Esophagus squamous epithelium (tissue), 5 donors: ENCODE measurements around the gene ATP1A4. TPM values are rescaled to one million over a fixed set of nuclear protein-coding genes. Genes with fewer than 3 reads are reported as not detected.
A peak's percentile ranks its signal among the peaks of the same experiment; 100 is the strongest.

Experiments
- DNase-seq: peaks from one replicate; lab custom pipeline; 2025; lab: John Stamatoyannopoulos, UW
- H3K27ac ChIP-seq, 4 donors: fragments of 200-600 bp; sonication (generic); one replicate each; pipeline ENCODE4 v1.5.1; 2016 to 2019; ENCODE audit warnings: mild to moderate bottlenecking in 1 of 4
- H3K27me3 ChIP-seq, 4 donors: fragments of 200-600 bp; sonication (generic); 1 replicate in 3 of 4; 2 replicates in 1 of 4; pipeline versions ENCODE4 v1.5.1 to v1.6.0; 2017 to 2021; ENCODE audit warnings: antibody characterized with exemption in 1 of 4
- H3K36me3 ChIP-seq, 3 donors: fragments of 200-600 bp; sonication (generic); one replicate each; pipeline ENCODE4 v1.5.1; 2016 to 2019
- H3K4me1 ChIP-seq, 3 donors: fragments of 200-600 bp; sonication (generic); one replicate each; pipeline ENCODE4 v1.5.1; 2017 to 2019
- H3K4me3 ChIP-seq, 4 donors: fragments of 200-600 bp; sonication (generic); 1 replicate in 3 of 4; 2 replicates in 1 of 4; pipeline ENCODE4 v1.5.1; 2016 to 2019; ENCODE audit warnings: mild to moderate bottlenecking in 2 of 4, moderate library complexity in 1 of 4
- H3K9me3 ChIP-seq, 3 donors: fragments of 200-600 bp; sonication (generic); one replicate each; pipeline ENCODE4 v1.5.1; 2016 to 2019
- CTCF ChIP-seq, 6 experiments: fragments of 450-650 bp in 4 of 6; fragments of 200-600 bp in 2 of 6; sonication (generic) in 2 of 6; IDR thresholded peaks; one replicate each; pipeline ENCODE4 v1.5.1; 2016 to 2019; ENCODE audit warnings: antibody characterized with exemption in 6 of 6, mild to moderate bottlenecking in 4 of 6, moderate library complexity in 4 of 6
- POLR2A ChIP-seq, 4 donors: fragments of 450-650 bp; IDR thresholded peaks; one replicate each; pipeline ENCODE4 v1.6.1; 2017; ENCODE audit warnings: antibody characterized with exemption in 4 of 4, mild to moderate bottlenecking in 4 of 4, moderate library complexity in 3 of 4
- WGBS, 2 donors: methylation state at CpG; one replicate each; pipeline ENCODE4 v1.1.5; 2018; 5-methylcytosine and 5-hydroxymethylcytosine counted together
- intact Hi-C: fragments of 100-400 bp; cut with DNase I; formaldehyde crosslinking; loops from one replicate; pipeline ENCODE4 v1.15.0; 2022
- total RNA-seq, 4 donors: library from RNA; depleted of rRNA; stranded (reverse); fragments of >200 nt; gene quantifications; one replicate each; pipeline ENCODE4 v1.1.0, GENCODE V29; 2016
- donor health status: DM: yes; HTN: yes; CAD: no.

ATP1A4 gene
- total RNA-seq, 4 donors from 2014 or later = 0.19 to 1.8 TPM; not detected in 2

- no peak for DNase-seq
- H3K4me1 ChIP-seq = peaks cover 3 to 26% (median 11%) of the 10 kb centered on the region in 3 donors
- no peaks in the 10 kb centered on the region for H3K9me3 ChIP-seq
- TF ChIP-seq CTCF (IDR thresholded peaks at IDR 0.05) = no peak
- no peak for TF ChIP-seq POLR2A (IDR thresholded peaks at IDR 0.05)
- peaks cover 0 to 6% (median 0%) of the 10 kb centered on the region in 3 donors for H3K36me3 ChIP-seq
- intact Hi-C loops = no loop called here
- 72 to 89% methylated on average over 6 of the region's 11 CpGs for WGBS, 2 donors
- H3K27me3 ChIP-seq = no peaks in the 10 kb centered on the region
- no peak overlapping the region for H3K4me3 ChIP-seq
- H3K27ac ChIP-seq = peak overlapping the region in 3 of 4 donors; percentile 69 to 80 (median 74)
Observed at GRCh38 chr1:160129966-160130365, 21.4 kb upstream of the ATP1A4 start.

DNA sequence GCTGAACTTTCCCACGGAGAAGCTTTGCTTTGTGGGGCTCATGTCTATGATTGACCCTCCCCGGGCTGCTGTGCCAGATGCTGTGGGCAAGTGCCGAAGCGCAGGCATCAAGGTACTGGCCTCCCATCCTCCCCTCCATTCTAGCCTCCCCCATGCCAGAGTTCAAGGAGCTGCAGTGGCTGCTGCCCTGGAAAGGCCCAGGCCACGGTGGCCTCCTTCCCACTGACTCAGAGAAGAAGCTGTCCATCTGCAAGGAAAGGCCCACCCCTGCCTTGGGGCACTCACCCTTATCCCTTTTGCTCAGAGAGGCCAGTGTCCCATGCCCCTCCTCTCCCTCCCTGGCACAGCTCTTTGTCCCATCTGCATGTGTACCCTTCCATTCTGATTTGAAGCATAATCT lies 20.9 kb upstream of the ATP1A4 start:
- DNase-seq = no peak
- no peaks in the 10 kb centered on the region for H3K27me3 ChIP-seq
- no peak overlapping the region for H3K4me3 ChIP-seq
- WGBS, 2 donors = 27 to 88% methylated on average over 1 to 5 of the region's 5 CpGs
- peak overlapping the region in 3 of 4 donors; percentile 69 to 80 (median 74) for H3K27ac ChIP-seq
- TF ChIP-seq CTCF (IDR thresholded peaks at IDR 0.05) (no peak), POLR2A (IDR thresholded peaks at IDR 0.05) (no peak)
- intact Hi-C loops = no loop called here
- peaks cover 0 to 20% (median 6%) of the 10 kb centered on the region in 3 donors for H3K4me1 ChIP-seq
- H3K36me3 ChIP-seq = peaks cover 0 to 6% (median 0%) of the 10 kb centered on the region in 3 donors
- no peaks in the 10 kb centered on the region for H3K9me3 ChIP-seq

- intact Hi-C loops = no loop called here
- DNase-seq = no peak
- H3K4me3 ChIP-seq = no peak overlapping the region
- H3K4me1 ChIP-seq = peaks cover 0 to 16% (median 4%) of the 10 kb centered on the region in 3 donors
- no peaks in the 10 kb centered on the region for H3K27me3 ChIP-seq
- whole genome bisulfite sequencing, 2 donors = 100% methylated on average over 1 of the region's 1 CpG
- TF ChIP-seq POLR2A (IDR thresholded peaks at IDR 0.05) (no peak), CTCF (IDR thresholded peaks at IDR 0.05) (no peak)
- no peaks in the 10 kb centered on the region for H3K9me3 ChIP-seq
- peaks cover 0 to 6% (median 0%) of the 10 kb centered on the region in 3 donors for H3K36me3 ChIP-seq
- H3K27ac ChIP-seq = peak overlapping the region in 3 of 4 donors; percentile 69 to 80 (median 74)
Observed at GRCh38 chr1:160130939-160131338, 20.5 kb upstream of the ATP1A4 start.

GRCh38 chr1:160131803-160132565 lies 19.4 kb upstream of the ATP1A4 start:
- 65 to 82% methylated on average over 8 of the region's 8 CpGs for WGBS, 2 donors
- DNase-seq = no peak
- peaks cover 0 to 6% (median 0%) of the 10 kb centered on the region in 3 donors for H3K36me3 ChIP-seq
- TF ChIP-seq POLR2A (IDR thresholded peaks at IDR 0.05) = no peak
- no peak for TF ChIP-seq CTCF (IDR thresholded peaks at IDR 0.05)
- no peaks in the 10 kb centered on the region for H3K9me3 ChIP-seq
- H3K4me1 ChIP-seq = peaks cover 0 to 15% (median 4%) of the 10 kb centered on the region in 3 donors
- H3K27me3 ChIP-seq = no peaks in the 10 kb centered on the region
- no peak overlapping the region for H3K4me3 ChIP-seq
- intact Hi-C loops = no loop called here
- H3K27ac ChIP-seq = peak overlapping the region; percentile 46 to 80 (median 74)
